ENCODE measurements around the gene TRPC1. TPM values are rescaled to one million over a fixed set of nuclear protein-coding genes. Genes with fewer than 3 reads are reported as not detected.

Gene TRPC1
- polyA plus RNA-seq, 1 of the 3 experiments (the other 2 are of a cell fraction): 9.6 TPM

- no peaks in the 10 kb centered on the region for H3K27me3 ChIP-seq (ENCODE audit: insufficient read depth)
- no peak for DNase-seq
- no peak overlapping the region for H3K4me2 ChIP-seq
- CTCF ChIA-PET: interaction anchor here (0.9 to 2.9 kb wide), 2 partner anchors 10 to 168 kb away, joined by 3 to 25 read pairs; no protein-coding TSS in a partner anchor
- TF ChIP-seq MEF2A (IDR thresholded peaks at IDR 0.05; ENCODE audit: borderline replicate concordance, low read depth) (no peak), RCOR1 (IDR thresholded peaks at IDR 0.05; ENCODE audit: low read length) (no peak), TEAD4 (IDR thresholded peaks at IDR 0.05; ENCODE audit: borderline replicate concordance, insufficient read depth) (no peak), PBX3 (IDR thresholded peaks at IDR 0.05) (no peak), REST (IDR thresholded peaks at IDR 0.05; ENCODE audit: low read depth, low read length) (no peak), TAF1 (IDR thresholded peaks at IDR 0.05; ENCODE audit: borderline replicate concordance, low read depth, low read length) (no peak), FOXJ3 (CRISPR knock-in tag; IDR thresholded peaks at IDR 0.05) (no peak), NRF1 (IDR thresholded peaks at IDR 0.05; ENCODE audit: low read depth, low read length) (no peak), TCF12 (IDR thresholded peaks at IDR 0.05) (no peak), RFX5 (IDR thresholded peaks at IDR 0.05; ENCODE audit: low read length) (no peak), FOXM1 (IDR thresholded peaks at IDR 0.05; ENCODE audit: low read depth) (no peak), RAD21 (IDR thresholded peaks at IDR 0.05; ENCODE audit: low read length) (no peak), SIN3A (IDR thresholded peaks at IDR 0.05; ENCODE audit: borderline replicate concordance, low read depth, low read length) (no peak), JUND (IDR thresholded peaks at IDR 0.05) (no peak)
- TF ChIP-seq, protein P1, sequence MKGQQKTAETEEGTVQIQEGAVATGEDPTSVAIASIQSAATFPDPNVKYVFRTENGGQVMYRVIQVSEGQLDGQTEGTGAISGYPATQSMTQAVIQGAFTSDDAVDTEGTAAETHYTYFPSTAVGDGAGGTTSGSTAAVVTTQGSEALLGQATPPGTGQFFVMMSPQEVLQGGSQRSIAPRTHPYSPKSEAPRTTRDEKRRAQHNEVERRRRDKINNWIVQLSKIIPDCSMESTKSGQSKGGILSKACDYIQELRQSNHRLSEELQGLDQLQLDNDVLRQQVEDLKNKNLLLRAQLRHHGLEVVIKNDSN (IDR thresholded peaks at IDR 0.05; ENCODE audit: borderline replicate concordance, low read depth): no peak
- TF ChIP-seq, protein P2, sequence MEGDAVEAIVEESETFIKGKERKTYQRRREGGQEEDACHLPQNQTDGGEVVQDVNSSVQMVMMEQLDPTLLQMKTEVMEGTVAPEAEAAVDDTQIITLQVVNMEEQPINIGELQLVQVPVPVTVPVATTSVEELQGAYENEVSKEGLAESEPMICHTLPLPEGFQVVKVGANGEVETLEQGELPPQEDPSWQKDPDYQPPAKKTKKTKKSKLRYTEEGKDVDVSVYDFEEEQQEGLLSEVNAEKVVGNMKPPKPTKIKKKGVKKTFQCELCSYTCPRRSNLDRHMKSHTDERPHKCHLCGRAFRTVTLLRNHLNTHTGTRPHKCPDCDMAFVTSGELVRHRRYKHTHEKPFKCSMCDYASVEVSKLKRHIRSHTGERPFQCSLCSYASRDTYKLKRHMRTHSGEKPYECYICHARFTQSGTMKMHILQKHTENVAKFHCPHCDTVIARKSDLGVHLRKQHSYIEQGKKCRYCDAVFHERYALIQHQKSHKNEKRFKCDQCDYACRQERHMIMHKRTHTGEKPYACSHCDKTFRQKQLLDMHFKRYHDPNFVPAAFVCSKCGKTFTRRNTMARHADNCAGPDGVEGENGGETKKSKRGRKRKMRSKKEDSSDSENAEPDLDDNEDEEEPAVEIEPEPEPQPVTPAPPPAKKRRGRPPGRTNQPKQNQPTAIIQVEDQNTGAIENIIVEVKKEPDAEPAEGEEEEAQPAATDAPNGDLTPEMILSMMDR (IDR thresholded peaks at IDR 0.05): no peak
- no peaks in the 10 kb centered on the region for H3K9me3 ChIP-seq
- H3K4me1 ChIP-seq (ENCODE audit: control insufficient read depth in 1 of 2, insufficient read depth in 2 of 2, low read depth in 1 of 2, low read length in 1 of 2): no peaks in the 10 kb centered on the region
- no peak overlapping the region for H2AFZ ChIP-seq (ENCODE audit: low read depth)
- H3F3A ChIP-seq (replicated peaks; ENCODE audit: insufficient read depth): no peaks in the 10 kb centered on the region
- H3K9me2 ChIP-seq: no peaks in the 10 kb centered on the region
- no peak overlapping the region for H3K27ac ChIP-seq (ENCODE audit: low read depth in 2 of 2, low read length in 1 of 2)
- H3K79me2 ChIP-seq (ENCODE audit: insufficient read depth): no peaks in the 10 kb centered on the region
- POLR2A ChIA-PET: interaction anchor here (0.6 kb wide), 1 partner anchor 237 kb away, joined by 4 read pairs; no protein-coding TSS in a partner anchor
- H4K20me1 ChIP-seq (ENCODE audit: insufficient read depth): no peaks in the 10 kb centered on the region
- no peak overlapping the region for H3K9ac ChIP-seq
- 84% methylated on average over 5 of the region's 9 CpGs for WGBS (ENCODE audit: low lambda C conversion rate)
- no peaks in the 10 kb centered on the region for H3K36me3 ChIP-seq (replicated peaks in 1 of 2; ENCODE audit: control insufficient read depth in 1 of 2, insufficient read depth in 2 of 2, low read length in 1 of 2)
- no peak overlapping the region for H3K4me3 ChIP-seq (ENCODE audit: low read depth in 2 of 2, low read length in 1 of 2)
Measured at GRCh38 chr3:142818651-142819050, 94.8 kb downstream of the TRPC1 start.
